Femur (tissue), 1 donor: ENCODE measurements around the gene DCAF11.

ENCODE experiments used
- DNase-seq: peaks from one replicate; pipeline ENCODE4 v3.0.0-alpha.2; 2017

DCAF11 gene

DNA sequence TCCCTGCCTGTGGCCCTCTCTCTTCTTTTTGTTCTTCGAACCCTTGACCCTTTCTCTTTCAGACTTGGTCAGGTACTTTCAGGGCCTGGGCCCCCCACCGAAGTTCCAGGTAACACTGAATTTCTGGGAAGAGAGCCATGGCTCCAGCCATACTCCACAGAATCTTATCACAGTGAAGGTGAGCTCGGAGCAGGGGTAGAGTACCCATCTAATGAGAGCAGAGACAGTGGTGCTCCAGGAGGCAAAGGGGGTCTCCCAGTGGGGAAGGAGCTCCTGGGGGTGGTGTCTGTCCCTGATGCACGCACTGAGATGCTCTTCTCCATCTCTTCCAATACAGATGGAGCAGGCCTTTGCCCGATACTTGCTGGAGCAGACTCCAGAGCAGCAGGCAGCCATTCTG, 51.2 kb downstream of the DCAF11 start:
- no peak for DNase-seq

- peak; percentile 17 for DNase-seq
Measured at GRCh38 chr14:24167469-24168114, 53.0 kb downstream of the DCAF11 start.

- DNase-seq = peak; percentile 92
Measured at GRCh38 chr14:24171422-24172260, 57.1 kb downstream of the DCAF11 start, which contains the start of gene REC8. REC8 (plus strand) TSS chr14:24172080; CDS start chr14:24172553, 473 bp downstream.

DNA sequence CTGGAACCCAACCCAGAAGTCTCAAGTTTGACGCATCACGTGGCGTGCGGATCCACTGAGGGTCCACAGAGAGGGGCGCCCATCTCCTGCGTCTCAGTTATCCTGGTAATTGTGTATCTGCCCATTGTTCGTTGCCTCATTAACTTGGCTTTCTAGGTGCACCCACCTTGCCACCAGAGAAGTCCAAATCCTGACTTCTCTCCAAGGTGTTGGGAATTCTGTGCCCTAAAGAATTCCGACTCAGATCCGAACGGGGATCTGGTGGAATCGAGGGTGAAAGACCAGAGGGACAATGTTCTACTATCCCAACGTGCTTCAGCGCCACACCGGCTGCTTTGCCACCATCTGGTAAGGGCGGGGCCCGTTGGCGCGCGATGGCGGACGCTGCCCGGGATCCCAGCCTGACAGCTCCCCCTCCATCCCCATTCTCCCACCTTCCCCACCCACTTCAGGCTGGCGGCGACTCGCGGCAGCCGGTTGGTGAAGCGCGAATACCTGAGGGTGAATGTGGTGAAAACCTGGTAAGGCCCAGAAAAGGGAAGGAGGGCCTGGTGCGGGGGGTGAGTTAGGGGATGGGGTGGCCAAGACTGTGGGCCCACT, 57.8 kb downstream of the DCAF11 start:
- DNase-seq = peak; percentile 33

GRCh38 chr14:24172871-24173281, 58.3 kb downstream of the DCAF11 start:
- no peak for DNase-seq
